H1 (cell line): Measurements from ENCODE around the gene NSA2.

Source experiments
- BCL11A ChIP-seq, 2 experiments: IDR thresholded peaks; one replicate each; pipeline ENCODE4 v1.6.1; 2011; ENCODE audit warnings: low read depth in 2 of 2, low read length in 2 of 2, mild to moderate bottlenecking in 2 of 2
- CREB1 ChIP-seq: IDR thresholded peaks from 2 replicates; pipeline ENCODE4 v1.6.1; 2012; ENCODE audit warnings: inconsistent platforms
- MAFK ChIP-seq: IDR thresholded peaks from 2 replicates; pipeline ENCODE4 v1.6.1; 2012; ENCODE audit warnings: low read depth, mild to moderate bottlenecking, improper control_type of control experiment, low read length
- POLR2A ChIP-seq, 2 experiments: IDR thresholded peaks; 1 replicate in 1 of 2; 2 replicates in 1 of 2; pipeline ENCODE4 v1.6.1; 2011; ENCODE audit warnings: low read depth in 2 of 2, low read length in 2 of 2, mild to moderate bottlenecking in 2 of 2; ENCODE audit errors: control extremely low read depth in 1 of 2
- POLR2AphosphoS5 ChIP-seq: IDR thresholded peaks from 2 replicates; pipeline ENCODE4 v1.6.1; 2011; ENCODE audit warnings: low read depth, low read length
- SAP30 ChIP-seq: fragments of 300-600 bp; sonication (generic); IDR thresholded peaks from 2 replicates; pipeline ENCODE4 v1.7.1; 2012; ENCODE audit warnings: low read length, moderate library complexity, mild to moderate bottlenecking, inconsistent platforms; ENCODE audit not compliant: insufficient read depth, insufficient replicate concordance
- SP1 ChIP-seq: IDR thresholded peaks from 2 replicates; pipeline ENCODE4 v1.6.1; 2011; ENCODE audit warnings: low read depth, low read length
- TCF12 ChIP-seq: IDR thresholded peaks from 2 replicates; pipeline ENCODE4 v1.6.1; 2011; ENCODE audit warnings: low read depth, mild to moderate bottlenecking, low read length
- YY1 ChIP-seq: IDR thresholded peaks from 2 replicates; pipeline ENCODE4 v1.6.1; 2011; ENCODE audit warnings: low read depth, mild to moderate bottlenecking, low read length
- TF ChIP-seq, protein P1 (sequence below): IDR thresholded peaks from 2 replicates; pipeline ENCODE4 v1.6.1; 2011; ENCODE audit warnings: low read length, improper control_type of control experiment

DNA sequence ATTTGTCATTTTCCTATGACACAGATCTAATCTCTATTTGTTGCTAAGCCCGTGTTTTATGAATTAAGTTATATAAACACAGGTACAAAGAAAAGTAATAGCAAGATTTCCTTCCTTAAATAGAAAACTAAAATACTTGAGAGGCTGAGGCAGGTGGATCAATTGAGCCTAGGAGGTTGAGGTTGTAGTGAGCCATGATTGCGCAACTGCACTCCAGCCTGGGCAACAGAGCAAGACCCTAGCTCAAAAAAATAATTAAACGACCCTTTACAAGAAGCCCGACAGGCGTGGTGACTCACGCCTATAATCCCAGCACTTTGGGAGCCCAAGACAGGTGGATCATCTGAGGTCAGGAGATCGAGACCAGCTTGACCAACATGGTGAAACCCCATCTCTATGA, 62.4 kb downstream of the NSA2 start:
- TF ChIP-seq BCL11A (IDR thresholded peaks at IDR 0.05; ENCODE audit: low read depth in 2 of 2, low read length in 2 of 2) = no peak
- no peak for TF ChIP-seq POLR2AphosphoS5
- TF ChIP-seq, protein P1, sequence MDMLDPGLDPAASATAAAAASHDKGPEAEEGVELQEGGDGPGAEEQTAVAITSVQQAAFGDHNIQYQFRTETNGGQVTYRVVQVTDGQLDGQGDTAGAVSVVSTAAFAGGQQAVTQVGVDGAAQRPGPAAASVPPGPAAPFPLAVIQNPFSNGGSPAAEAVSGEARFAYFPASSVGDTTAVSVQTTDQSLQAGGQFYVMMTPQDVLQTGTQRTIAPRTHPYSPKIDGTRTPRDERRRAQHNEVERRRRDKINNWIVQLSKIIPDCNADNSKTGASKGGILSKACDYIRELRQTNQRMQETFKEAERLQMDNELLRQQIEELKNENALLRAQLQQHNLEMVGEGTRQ = no peak
- TF ChIP-seq YY1 = no peak
- TF ChIP-seq TCF12 = no peak
- no peak for TF ChIP-seq POLR2A (IDR thresholded peaks at IDR 0.05; ENCODE audit: control extremely low read depth in 1 of 2, low read depth in 2 of 2, low read length in 2 of 2)
- no peak for TF ChIP-seq SP1
- no peak for TF ChIP-seq CREB1
- no peak for TF ChIP-seq MAFK
- TF ChIP-seq SAP30 = no peak
